ENCODE results near the gene IGSF11. TPM values are rescaled to one million over a fixed set of nuclear protein-coding genes. Genes with fewer than 3 reads are reported as not detected.

The IGSF11 gene
- total RNA-seq, 1 donor from 2014 or later = 2.7 TPM

DNA sequence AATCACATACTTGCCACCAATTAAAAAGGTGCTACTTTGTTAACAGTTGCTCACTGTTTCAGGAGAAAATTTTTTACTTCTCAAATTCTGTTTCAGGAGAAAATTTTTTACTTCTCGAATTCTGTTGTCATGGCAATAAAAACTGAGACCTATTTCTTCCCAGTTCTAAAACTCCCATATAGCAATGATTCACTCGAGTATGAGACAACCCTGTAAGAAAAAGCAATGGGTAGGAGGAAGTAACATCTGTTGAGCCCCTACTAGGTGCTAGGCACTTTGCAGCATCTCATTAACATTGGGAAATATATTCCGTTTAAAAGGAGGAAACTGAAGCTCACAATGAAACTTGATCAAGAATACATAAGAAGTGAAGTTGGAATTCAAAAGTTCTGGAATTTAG, 35.1 kb upstream of the IGSF11 start:
- H3K4me3 Mint-ChIP-seq = no peak overlapping the region
- Histone ChIP-seq H3F3A (ENCODE audit: low read depth) (no peaks in the 10 kb centered on the region), H3K9ac (no peak overlapping the region), H2AFZ (replicated peaks) (peak overlapping the region; percentile 32), H3K36me3 (no peaks in the 10 kb centered on the region), H3K4me2 (no peak overlapping the region), H4K20me1 (ENCODE audit: low read depth) (no peaks in the 10 kb centered on the region), H3K9me3 (ENCODE audit: low read depth) (no peaks in the 10 kb centered on the region), H3K27me3 (no peaks in the 10 kb centered on the region), H3K4me3 (no peak overlapping the region), H3K79me2 (ENCODE audit: low read depth) (no peaks in the 10 kb centered on the region), H3K27ac (no peak overlapping the region), H3K4me1 (no peaks in the 10 kb centered on the region)
- no peak for DNase-seq (ENCODE audit: low spot score)
- no peaks in the 10 kb centered on the region for H3K4me1 Mint-ChIP-seq
- no peak overlapping the region for H3K27ac Mint-ChIP-seq
- H3K27me3 Mint-ChIP-seq (ENCODE audit: insufficient read depth, low read depth) = no peaks in the 10 kb centered on the region
- H3K9me3 Mint-ChIP-seq = peaks cover 16% of the 10 kb centered on the region
- no peaks in the 10 kb centered on the region for H3K36me3 Mint-ChIP-seq
- TF ChIP-seq, protein P1, sequence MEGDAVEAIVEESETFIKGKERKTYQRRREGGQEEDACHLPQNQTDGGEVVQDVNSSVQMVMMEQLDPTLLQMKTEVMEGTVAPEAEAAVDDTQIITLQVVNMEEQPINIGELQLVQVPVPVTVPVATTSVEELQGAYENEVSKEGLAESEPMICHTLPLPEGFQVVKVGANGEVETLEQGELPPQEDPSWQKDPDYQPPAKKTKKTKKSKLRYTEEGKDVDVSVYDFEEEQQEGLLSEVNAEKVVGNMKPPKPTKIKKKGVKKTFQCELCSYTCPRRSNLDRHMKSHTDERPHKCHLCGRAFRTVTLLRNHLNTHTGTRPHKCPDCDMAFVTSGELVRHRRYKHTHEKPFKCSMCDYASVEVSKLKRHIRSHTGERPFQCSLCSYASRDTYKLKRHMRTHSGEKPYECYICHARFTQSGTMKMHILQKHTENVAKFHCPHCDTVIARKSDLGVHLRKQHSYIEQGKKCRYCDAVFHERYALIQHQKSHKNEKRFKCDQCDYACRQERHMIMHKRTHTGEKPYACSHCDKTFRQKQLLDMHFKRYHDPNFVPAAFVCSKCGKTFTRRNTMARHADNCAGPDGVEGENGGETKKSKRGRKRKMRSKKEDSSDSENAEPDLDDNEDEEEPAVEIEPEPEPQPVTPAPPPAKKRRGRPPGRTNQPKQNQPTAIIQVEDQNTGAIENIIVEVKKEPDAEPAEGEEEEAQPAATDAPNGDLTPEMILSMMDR (IDR thresholded peaks at IDR 0.05) = no peak
- no peak for TF ChIP-seq EZH2phosphoT487 (IDR thresholded peaks at IDR 0.05)
- no peak for TF ChIP-seq EZH2 (IDR thresholded peaks at IDR 0.05)

DNA sequence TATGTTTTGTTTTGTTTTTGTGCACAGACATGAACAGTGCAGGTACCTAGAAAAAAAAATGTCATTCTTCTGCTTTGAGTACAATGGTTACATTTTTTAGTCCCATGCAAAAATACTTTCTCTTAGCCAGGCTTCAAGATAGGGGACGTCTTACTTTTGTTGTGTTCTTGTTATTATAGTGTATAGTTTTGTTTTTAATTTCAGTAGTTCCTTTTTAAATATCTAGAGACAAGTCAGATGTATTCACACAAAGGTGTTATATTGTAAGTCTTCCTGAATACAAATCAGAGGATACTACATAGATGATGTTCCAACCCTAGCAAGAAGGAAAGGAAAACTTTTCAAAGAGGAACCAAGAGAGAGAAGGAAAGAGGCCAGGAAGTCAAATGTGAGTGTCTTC, 28.8 kb upstream of the IGSF11 start:
- peaks cover 2% of the 10 kb centered on the region for H3K27me3 Mint-ChIP-seq (ENCODE audit: insufficient read depth, low read depth)
- H3K79me2 ChIP-seq (ENCODE audit: low read depth) = no peaks in the 10 kb centered on the region
- no peak overlapping the region for H3K4me3 ChIP-seq
- H3K36me3 Mint-ChIP-seq = no peaks in the 10 kb centered on the region
- H3K27ac Mint-ChIP-seq = no peak overlapping the region
- H3K9me3 ChIP-seq (ENCODE audit: low read depth) = no peaks in the 10 kb centered on the region
- no peaks in the 10 kb centered on the region for H3K4me1 ChIP-seq
- DNase-seq (ENCODE audit: low spot score) = no peak
- H2AFZ ChIP-seq (replicated peaks) = no peak overlapping the region
- no peaks in the 10 kb centered on the region for H4K20me1 ChIP-seq (ENCODE audit: low read depth)
- H3K9ac ChIP-seq = no peak overlapping the region
- no peaks in the 10 kb centered on the region for H3F3A ChIP-seq (ENCODE audit: low read depth)
- H3K4me1 Mint-ChIP-seq = no peaks in the 10 kb centered on the region
- no peak overlapping the region for H3K4me2 ChIP-seq
- H3K4me3 Mint-ChIP-seq = no peak overlapping the region
- no peaks in the 10 kb centered on the region for H3K27me3 ChIP-seq
- no peak overlapping the region for H3K27ac ChIP-seq
- H3K36me3 ChIP-seq = no peaks in the 10 kb centered on the region
- peaks cover 6% of the 10 kb centered on the region for H3K9me3 Mint-ChIP-seq
- TF ChIP-seq EZH2phosphoT487 (IDR thresholded peaks at IDR 0.05) = no peak
- TF ChIP-seq EZH2 (IDR thresholded peaks at IDR 0.05) = no peak
- TF ChIP-seq, protein P1 (IDR thresholded peaks at IDR 0.05) = no peak

DNA sequence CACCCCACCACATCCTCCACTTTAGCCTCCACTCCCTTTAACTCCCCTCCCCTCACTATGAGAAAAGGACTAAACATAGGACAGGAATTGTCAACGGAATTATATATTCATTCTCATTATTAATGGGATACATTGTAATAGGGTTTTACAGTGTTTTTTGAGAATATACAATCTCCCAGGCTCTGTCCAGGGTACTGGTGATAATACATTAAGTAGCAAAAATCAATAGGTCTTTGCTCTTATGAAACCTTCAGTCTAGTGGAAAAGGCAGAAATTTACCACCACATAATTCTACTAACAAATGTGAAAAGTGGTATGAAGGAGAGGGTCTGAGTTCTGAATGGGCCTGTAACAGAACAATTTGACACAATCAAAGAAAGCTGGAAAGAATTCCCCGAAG, 28.2 kb upstream of the IGSF11 start:
- Histone ChIP-seq H3K9me3 (ENCODE audit: low read depth) (no peaks in the 10 kb centered on the region), H3K9ac (no peak overlapping the region), H3K79me2 (ENCODE audit: low read depth) (no peaks in the 10 kb centered on the region), H3K36me3 (no peaks in the 10 kb centered on the region), H3F3A (ENCODE audit: low read depth) (no peaks in the 10 kb centered on the region), H3K27ac (no peak overlapping the region), H3K27me3 (no peaks in the 10 kb centered on the region), H3K4me2 (no peak overlapping the region), H3K4me1 (no peaks in the 10 kb centered on the region), H2AFZ (replicated peaks) (no peak overlapping the region), H3K4me3 (no peak overlapping the region), H4K20me1 (ENCODE audit: low read depth) (no peaks in the 10 kb centered on the region)
- TF ChIP-seq EZH2 (IDR thresholded peaks at IDR 0.05) = no peak
- no peak for TF ChIP-seq EZH2phosphoT487 (IDR thresholded peaks at IDR 0.05)
- TF ChIP-seq, protein P1 (IDR thresholded peaks at IDR 0.05) = no peak
- Mint-ChIP-seq H3K36me3 (no peaks in the 10 kb centered on the region), H3K27ac (no peak overlapping the region), H3K4me3 (no peak overlapping the region), H3K9me3 (peaks cover 5% of the 10 kb centered on the region), H3K27me3 (ENCODE audit: insufficient read depth, low read depth) (peaks cover 2% of the 10 kb centered on the region), H3K4me1 (no peaks in the 10 kb centered on the region)
- DNase-seq (ENCODE audit: low spot score) = no peak
